Adrenal gland (tissue), 5 donors: Measurements from ENCODE around the gene CORO1C.

Experiments used
- POLR2A ChIP-seq, 2 donors: fragments of 450-650 bp; IDR thresholded peaks; one replicate each; pipeline ENCODE4 v1.6.1; 2017; ENCODE audit warnings: antibody characterized with exemption in 2 of 2, mild to moderate bottlenecking in 2 of 2, moderate library complexity in 1 of 2
- TF ChIP-seq, protein P1 (sequence below), 6 experiments: fragments of 450-650 bp in 4 of 6; fragments of 200-600 bp in 2 of 6; sonication (generic) in 1 of 6; IDR thresholded peaks; 1 replicate in 5 of 6; 2 replicates in 1 of 6; pipeline versions ENCODE4 v1.5.1 to v1.8.0; 2016 to 2021; ENCODE audit warnings: antibody characterized with exemption in 6 of 6, mild to moderate bottlenecking in 2 of 6, moderate library complexity in 1 of 6
- donor health status: DM: no; HTN: no; CAD: no.

DNA sequence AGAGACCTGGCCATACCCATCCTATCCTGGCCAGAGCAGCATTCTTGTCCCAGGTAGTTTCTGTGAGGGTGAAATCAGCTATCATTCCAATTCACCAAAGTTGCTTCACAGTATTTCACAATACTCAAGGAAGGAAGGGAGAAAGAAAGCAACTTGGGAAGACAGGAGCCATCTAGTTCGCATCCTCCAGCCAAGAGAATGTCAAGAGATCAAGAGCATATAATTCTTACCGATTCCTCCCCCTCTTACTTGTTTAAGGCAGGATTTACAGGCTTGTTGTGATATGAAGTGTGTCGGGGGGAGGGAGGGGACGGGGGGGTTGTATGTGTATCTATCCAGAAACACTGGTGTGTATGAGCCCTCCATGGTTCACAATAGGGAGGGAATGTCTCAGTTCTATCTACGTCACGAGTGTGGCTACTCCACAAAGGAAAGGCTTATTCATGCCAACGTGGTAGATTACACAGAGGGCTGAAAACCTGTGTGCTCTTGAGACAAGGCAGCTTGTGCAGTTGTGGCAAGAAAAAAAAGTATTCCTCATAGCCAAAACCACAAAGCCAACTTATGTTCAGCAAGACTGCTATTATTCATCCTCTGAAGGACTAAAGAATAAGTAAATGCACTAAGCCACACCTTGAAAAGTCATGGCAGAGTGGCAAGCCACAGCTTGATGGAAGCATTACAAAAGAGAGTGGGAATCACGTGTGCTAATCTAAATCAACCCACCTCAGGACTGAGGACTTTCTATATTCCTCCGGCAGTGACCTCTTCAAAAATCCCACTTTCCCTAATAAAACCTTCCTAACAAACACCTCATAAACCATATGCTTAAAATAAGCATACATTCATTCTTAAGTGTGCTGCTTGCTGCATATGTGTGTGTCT lies 35.0 kb downstream of the CORO1C start:
- TF ChIP-seq POLR2A (IDR thresholded peaks at IDR 0.05) = no peak
- TF ChIP-seq, protein P1, sequence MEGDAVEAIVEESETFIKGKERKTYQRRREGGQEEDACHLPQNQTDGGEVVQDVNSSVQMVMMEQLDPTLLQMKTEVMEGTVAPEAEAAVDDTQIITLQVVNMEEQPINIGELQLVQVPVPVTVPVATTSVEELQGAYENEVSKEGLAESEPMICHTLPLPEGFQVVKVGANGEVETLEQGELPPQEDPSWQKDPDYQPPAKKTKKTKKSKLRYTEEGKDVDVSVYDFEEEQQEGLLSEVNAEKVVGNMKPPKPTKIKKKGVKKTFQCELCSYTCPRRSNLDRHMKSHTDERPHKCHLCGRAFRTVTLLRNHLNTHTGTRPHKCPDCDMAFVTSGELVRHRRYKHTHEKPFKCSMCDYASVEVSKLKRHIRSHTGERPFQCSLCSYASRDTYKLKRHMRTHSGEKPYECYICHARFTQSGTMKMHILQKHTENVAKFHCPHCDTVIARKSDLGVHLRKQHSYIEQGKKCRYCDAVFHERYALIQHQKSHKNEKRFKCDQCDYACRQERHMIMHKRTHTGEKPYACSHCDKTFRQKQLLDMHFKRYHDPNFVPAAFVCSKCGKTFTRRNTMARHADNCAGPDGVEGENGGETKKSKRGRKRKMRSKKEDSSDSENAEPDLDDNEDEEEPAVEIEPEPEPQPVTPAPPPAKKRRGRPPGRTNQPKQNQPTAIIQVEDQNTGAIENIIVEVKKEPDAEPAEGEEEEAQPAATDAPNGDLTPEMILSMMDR (IDR thresholded peaks at IDR 0.05) = no peak
